AG04450 (cell line): ENCODE data around the gene PSMD3. TPM values are rescaled to one million over a fixed set of nuclear protein-coding genes. Genes with fewer than 3 reads are reported as not detected.

ENCODE experiments used
- CTCF ChIA-PET: fragments of 300-600, 350-600 bp; formaldehyde crosslinking; extraction: SDS; loops from one replicate; lab custom pipeline; 2022; ENCODE audit warnings: antibody characterized with exemption, inconsistent platforms; lab: Charles Lee
- POLR2A ChIA-PET: fragments of 350-600 bp; formaldehyde crosslinking; extraction: SDS; loops from one replicate; lab custom pipeline; 2021; ENCODE audit warnings: antibody characterized with exemption, inconsistent platforms; lab: Yijun Ruan, JAX
- DNase-seq: peaks from one replicate; pipeline ENCODE4 v3.0.0-alpha.2; 2011; ENCODE audit warnings: low read depth, low spot score
- H3K27ac ChIP-seq: one replicate; pipeline ENCODE4 v1.5.1; 2012; ENCODE audit warnings: low read depth, low read length, control low read depth
- H3K27me3 ChIP-seq: one replicate; pipeline ENCODE4 v1.6.0; 2012; ENCODE audit warnings: low read length; ENCODE audit not compliant: control insufficient read depth, insufficient read depth
- H3K4me3 ChIP-seq: 2 replicates; pipeline ENCODE4 v1.5.1; 2011; ENCODE audit warnings: mild to moderate bottlenecking, low read depth, low read length, control low read depth
- H3K9me3 ChIP-seq: 2 replicates; pipeline ENCODE4 v1.5.1; 2012; ENCODE audit warnings: low read length; ENCODE audit not compliant: control insufficient read depth, insufficient read depth
- polyA plus RNA-seq: library from polyadenylated mRNA; depleted of rRNA; stranded (reverse); fragments of >200 nt; gene quantifications from 2 replicates; pipeline ENCODE4 v1.2.3, GENCODE V29; 2011
- TF ChIP-seq, protein P1 (sequence below): IDR thresholded peaks from 2 replicates; pipeline ENCODE4 v1.5.1; 2011; ENCODE audit warnings: low read depth, low read length, control low read depth, inconsistent platforms

PSMD3 gene
- polyA plus RNA-seq, 1 experiment, result 62.6 TPM

DNA sequence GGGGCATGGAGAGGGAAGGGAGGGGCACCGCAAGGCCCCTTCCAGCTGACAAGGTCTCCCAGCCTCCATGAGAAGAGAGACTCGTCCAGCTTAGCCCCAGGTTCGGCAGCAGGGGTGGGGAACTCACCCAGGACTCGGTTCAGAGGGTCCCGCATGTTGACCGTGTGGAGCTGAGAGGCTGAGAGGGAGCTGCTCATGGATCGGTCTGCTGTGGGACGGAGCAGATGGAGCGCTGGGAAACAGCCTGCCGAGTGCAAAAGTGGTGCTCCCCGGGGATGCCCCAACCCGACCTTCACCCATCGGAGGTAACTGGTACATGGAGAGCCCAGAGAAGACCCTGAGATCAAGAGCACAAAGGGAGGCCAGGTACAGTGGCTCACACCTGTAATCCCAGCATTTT, 39.5 kb downstream of the PSMD3 start:
- H3K27me3 ChIP-seq, result no peaks in the 10 kb centered on the region
- H3K4me3 ChIP-seq, result no peak overlapping the region
- ChIA-PET POLR2A (interaction anchor here (0.6 to 2.2 kb wide), 2 partner anchors 39 to 415 kb away, joined by 3 to 11 read pairs; partner anchors contain the start of gene PSMD3), CTCF (interaction anchor here (0.7 kb wide), 1 partner anchor 55 kb away, joined by 3 read pairs; no protein-coding TSS in a partner anchor)
- no peak overlapping the region for H3K27ac ChIP-seq
- TF ChIP-seq, protein P1, sequence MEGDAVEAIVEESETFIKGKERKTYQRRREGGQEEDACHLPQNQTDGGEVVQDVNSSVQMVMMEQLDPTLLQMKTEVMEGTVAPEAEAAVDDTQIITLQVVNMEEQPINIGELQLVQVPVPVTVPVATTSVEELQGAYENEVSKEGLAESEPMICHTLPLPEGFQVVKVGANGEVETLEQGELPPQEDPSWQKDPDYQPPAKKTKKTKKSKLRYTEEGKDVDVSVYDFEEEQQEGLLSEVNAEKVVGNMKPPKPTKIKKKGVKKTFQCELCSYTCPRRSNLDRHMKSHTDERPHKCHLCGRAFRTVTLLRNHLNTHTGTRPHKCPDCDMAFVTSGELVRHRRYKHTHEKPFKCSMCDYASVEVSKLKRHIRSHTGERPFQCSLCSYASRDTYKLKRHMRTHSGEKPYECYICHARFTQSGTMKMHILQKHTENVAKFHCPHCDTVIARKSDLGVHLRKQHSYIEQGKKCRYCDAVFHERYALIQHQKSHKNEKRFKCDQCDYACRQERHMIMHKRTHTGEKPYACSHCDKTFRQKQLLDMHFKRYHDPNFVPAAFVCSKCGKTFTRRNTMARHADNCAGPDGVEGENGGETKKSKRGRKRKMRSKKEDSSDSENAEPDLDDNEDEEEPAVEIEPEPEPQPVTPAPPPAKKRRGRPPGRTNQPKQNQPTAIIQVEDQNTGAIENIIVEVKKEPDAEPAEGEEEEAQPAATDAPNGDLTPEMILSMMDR, result no peak
- H3K9me3 ChIP-seq, result no peaks in the 10 kb centered on the region; the same call in 1 of the 2 replicates
- DNase-seq, result no peak

DNA sequence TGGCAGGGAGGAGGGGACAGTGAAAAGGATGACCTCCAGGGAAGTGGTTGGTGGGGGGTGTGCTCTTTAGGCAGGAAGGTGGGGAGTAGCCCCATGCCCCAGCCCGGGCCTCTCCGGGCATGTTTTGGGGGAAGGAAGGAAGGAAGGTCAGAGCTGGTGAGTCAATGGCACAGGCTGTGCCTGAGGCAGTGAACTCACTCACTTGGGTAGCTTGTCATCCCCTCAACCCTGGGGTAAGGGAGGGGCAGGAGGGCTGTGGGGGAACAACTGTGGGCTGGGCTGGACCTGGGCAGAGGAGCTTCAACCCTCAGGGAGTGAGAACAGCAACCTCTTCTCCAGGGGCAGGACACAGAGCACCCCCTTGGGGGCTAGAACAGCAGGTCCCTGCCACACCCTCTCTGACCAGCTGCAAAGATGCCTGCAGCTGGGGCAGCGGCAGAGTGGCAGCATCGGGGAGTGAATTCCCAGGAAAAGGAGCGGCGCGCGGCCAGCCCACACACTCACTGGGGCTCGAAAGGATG, 40.9 kb downstream of the PSMD3 start:
- no peak overlapping the region for H3K4me3 ChIP-seq
- POLR2A ChIA-PET, result interaction anchor here (0.5 to 2.2 kb wide), 6 partner anchors 14 to 143 kb away, joined by 3 to 12 read pairs (median 4); partner anchors contain the start of genes CASC3 and PSMD3

DNA sequence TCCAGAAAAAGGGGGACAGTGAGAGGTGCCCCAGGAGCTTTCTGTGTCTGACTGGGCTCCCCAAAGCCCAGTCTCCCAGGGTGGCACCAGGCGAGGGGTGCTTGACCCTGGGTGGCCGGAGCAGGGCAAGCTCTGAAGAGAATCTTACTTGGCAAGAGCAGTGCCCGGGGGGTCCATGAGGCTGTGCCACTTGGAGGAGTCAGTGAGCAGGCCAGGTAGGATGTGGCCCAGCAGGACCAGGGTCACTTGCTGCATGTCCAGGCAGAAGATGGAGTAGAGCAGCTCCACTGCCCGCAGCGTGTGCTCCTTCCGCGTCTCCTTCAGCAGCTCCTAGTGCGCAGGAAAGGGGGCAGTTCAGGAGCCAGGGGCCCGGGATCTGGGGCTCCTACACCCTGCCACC, 41.9 kb downstream of the PSMD3 start:
- no peak overlapping the region for H3K4me3 ChIP-seq
- DNase-seq, result no peak
- H3K27me3 ChIP-seq, result no peaks in the 10 kb centered on the region
- POLR2A ChIA-PET, result interaction anchor here (1.6 to 2.2 kb wide), 2 partner anchors 42 to 118 kb away, joined by 11 to 12 read pairs; partner anchors contain the start of genes CASC3 and PSMD3
- CTCF ChIA-PET, result interaction anchor here (1.4 to 2.1 kb wide), 2 partner anchors 9 to 90 kb away, joined by 6 to 9 read pairs; no protein-coding TSS in a partner anchor
- no peak overlapping the region for H3K27ac ChIP-seq
- H3K9me3 ChIP-seq, result no peaks in the 10 kb centered on the region; the same call in 1 of the 2 replicates
- TF ChIP-seq, protein P1, result no peak

More for the DNA sequence above, 40.9 kb downstream of the PSMD3 start:
- no peak for DNase-seq
- CTCF ChIA-PET, result interaction anchor here (0.5 to 2.1 kb wide), 5 partner anchors 8 to 164 kb away, joined by 3 to 10 read pairs (median 6); no protein-coding TSS in a partner anchor
- H3K27me3 ChIP-seq, result no peaks in the 10 kb centered on the region
- H3K27ac ChIP-seq, result peak overlapping the region; percentile 75
- TF ChIP-seq, protein P1, result no peak
- H3K9me3 ChIP-seq, result no peaks in the 10 kb centered on the region; the same call in 1 of the 2 replicates

DNA sequence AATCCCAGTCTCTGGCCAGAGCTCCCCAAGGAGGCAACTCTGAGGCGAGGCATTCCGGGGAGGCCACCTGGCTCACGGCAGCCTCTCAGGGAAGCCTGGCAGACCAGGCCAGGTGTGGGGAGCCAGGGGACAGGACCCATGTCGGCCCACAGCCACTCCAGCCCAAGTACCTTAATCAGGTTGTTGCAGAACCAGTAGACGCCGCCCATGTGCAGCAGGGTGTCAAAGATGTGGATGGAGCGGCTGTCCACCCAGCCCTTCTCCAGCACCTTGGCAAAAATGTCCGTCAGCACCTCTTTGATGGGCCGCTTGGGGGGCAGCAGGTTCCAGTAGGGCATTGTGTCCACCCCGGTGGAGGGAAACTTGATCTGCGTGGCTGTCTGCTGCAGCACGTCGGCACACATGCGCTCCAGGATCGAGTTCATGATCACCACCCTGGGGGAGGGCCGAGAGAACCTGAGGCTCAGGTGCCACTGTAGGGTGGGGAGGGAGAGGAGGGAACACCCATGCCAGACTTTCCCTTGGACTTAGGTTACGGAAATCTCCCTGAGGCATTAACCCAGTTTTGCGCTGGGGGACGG, 42.4 kb downstream of the PSMD3 start:
- DNase-seq, result no peak
- TF ChIP-seq, protein P1, result no peak
- Histone ChIP-seq H3K27ac (no peak overlapping the region), H3K4me3 (no peak overlapping the region), H3K27me3 (no peaks in the 10 kb centered on the region), H3K9me3 (no peaks in the 10 kb centered on the region; the same call in 1 of the 2 replicates)
- CTCF ChIA-PET, result interaction anchor here (5.1 kb wide), 1 partner anchor 89 kb away, joined by 38 read pairs; no protein-coding TSS in a partner anchor
- POLR2A ChIA-PET, result interaction anchor here (1.6 kb wide), 1 partner anchor 117 kb away, joined by 12 read pairs; the partner anchor contains the start of gene CASC3
